PC-3 (cell line): ENCODE measurements around the gene GRIA4. TPM values are rescaled to one million over a fixed set of nuclear protein-coding genes. Genes with fewer than 3 reads are reported as not detected.

Experiments
- ATAC-seq: fragments of 200-7000 bp; cut with Tn5 transposase; 2 replicates; pipeline ENCODE4 v1.9.1; 2020; ENCODE audit warnings: mild to moderate bottlenecking, moderate library complexity
- BruUV-seq: library from RNA; stranded (reverse); fragments of 400-500 nt; replicated peaks from 2 replicates; lab custom pipeline; 2021; lab: Mats Ljungman, UMichigan
- CTCF ChIA-PET: fragments of 300-600 bp; sonication (Branson Sonifier 250); formaldehyde crosslinking; loops from one replicate; lab custom pipeline; 2022; ENCODE audit warnings: antibody characterized with exemption; lab: Charles Lee
- POLR2A ChIA-PET: fragments of 300-600 bp; sonication (Branson Sonifier 250); formaldehyde crosslinking; loops from one replicate; lab custom pipeline; 2022; ENCODE audit warnings: antibody characterized with exemption; ENCODE audit not compliant: unreplicated experiment; lab: Charles Lee
- DNase-seq: peaks from one replicate; pipeline ENCODE4 v3.0.0-alpha.2; 2015
- H2AFZ ChIP-seq: fragments of 300-600 bp; sonication (generic); 2 replicates; pipeline ENCODE4 v1.6.0; 2016; ENCODE audit warnings: antibody characterized with exemption, low read length
- H3F3A ChIP-seq: fragments of 300-600 bp; sonication (generic); one replicate; pipeline ENCODE4 v1.6.0; 2017; ENCODE audit warnings: antibody characterized with exemption, low read length, control low read depth, mild to moderate bottlenecking; ENCODE audit not compliant: unreplicated experiment
- H3K27ac ChIP-seq: fragments of 300-600 bp; sonication (generic); 2 replicates; pipeline ENCODE4 v1.5.1; 2016; ENCODE audit warnings: mild to moderate bottlenecking, low read length
- H3K27me3 ChIP-seq: fragments of 300-600 bp; sonication (generic); 2 replicates; pipeline ENCODE4 v1.6.1; 2016; ENCODE audit warnings: low read length, mixed read lengths
- H3K36me3 ChIP-seq: fragments of 300-600 bp; sonication (generic); 2 replicates; pipeline ENCODE4 v1.6.1; 2016; ENCODE audit warnings: low read depth, mixed run types, low read length, mixed read lengths
- H3K4me1 ChIP-seq: fragments of 300-600 bp; sonication (generic); 2 replicates; pipeline ENCODE4 v1.5.1; 2016; ENCODE audit warnings: low read length; ENCODE audit not compliant: insufficient read depth
- H3K4me2 ChIP-seq: fragments of 300-600 bp; sonication (generic); 2 replicates; pipeline ENCODE4 v1.6.0; 2016; ENCODE audit warnings: low read length
- H3K4me3 ChIP-seq: fragments of 300-600 bp; sonication (generic); 2 replicates; pipeline ENCODE4 v1.5.1; 2016; ENCODE audit warnings: mild to moderate bottlenecking, low read length, mixed read lengths
- H3K79me2 ChIP-seq: fragments of 300-600 bp; sonication (generic); 2 replicates; pipeline ENCODE4 v1.6.1; 2017; ENCODE audit warnings: low read length, mixed read lengths
- H3K9ac ChIP-seq: fragments of 300-600 bp; sonication (generic); 2 replicates; pipeline ENCODE4 v1.6.0; 2016; ENCODE audit warnings: mild to moderate bottlenecking, low read length
- H3K9me2 ChIP-seq: fragments of 300-600 bp; sonication (generic); replicated peaks from 2 replicates; pipeline ENCODE4 v1.6.1; 2016; ENCODE audit warnings: mixed run types, low read length, mixed read lengths
- H3K9me3 ChIP-seq: fragments of 300-600 bp; sonication (generic); 2 replicates; pipeline ENCODE4 v1.6.1; 2016; ENCODE audit warnings: low read length, mixed read lengths
- H4K20me1 ChIP-seq: fragments of 300-600 bp; sonication (generic); 2 replicates; pipeline ENCODE4 v1.6.1; 2016; ENCODE audit warnings: low read length, mixed read lengths
- CTCF ChIP-seq: fragments of 300-600 bp; sonication (generic); conservative IDR thresholded peaks from 2 replicates; pipeline ENCODE4 v1.5.1; 2017; ENCODE audit warnings: antibody characterized with exemption, low read depth, mild to moderate bottlenecking, low read length
- EZH2 ChIP-seq: fragments of 300-600 bp; sonication (generic); IDR thresholded peaks from one replicate; pipeline ENCODE4 v1.6.1; 2017; ENCODE audit warnings: antibody characterized with exemption, mild to moderate bottlenecking, low read length; ENCODE audit not compliant: unreplicated experiment
- EZH2phosphoT487 ChIP-seq: fragments of 300-600 bp; sonication (generic); IDR thresholded peaks from 2 replicates; pipeline ENCODE4 v1.6.1; 2018; ENCODE audit warnings: mild to moderate bottlenecking, antibody characterized with exemption, low read length, borderline replicate concordance
- intact Hi-C: fragments of 100-400 bp; cut with micrococcal nuclease; formaldehyde crosslinking; loops from 2 replicates; pipeline ENCODE4 v1.9.0; 2023
- total RNA-seq: library from RNA; depleted of rRNA; stranded (reverse); fragments of >200 nt; gene quantifications from 2 replicates; pipeline ENCODE4 v1.2.3, GENCODE V29; 2014

The GRIA4 gene
- total RNA-seq, 1 experiment from 2014 or later = not detected

- Histone ChIP-seq H3K9me3 (no peaks in the 10 kb centered on the region), H3K9ac (no peak overlapping the region), H4K20me1 (no peaks in the 10 kb centered on the region), H3K79me2 (no peaks in the 10 kb centered on the region), H3F3A (no peaks in the 10 kb centered on the region), H3K9me2 (no peaks in the 10 kb centered on the region), H3K27me3 (no peaks in the 10 kb centered on the region), H3K4me1 (peaks cover 5% of the 10 kb centered on the region), H3K4me3 (no peak overlapping the region), H3K36me3 (no peaks in the 10 kb centered on the region), H3K27ac (no peak overlapping the region), H2AFZ (no peak overlapping the region), H3K4me2 (no peak overlapping the region)
- TF ChIP-seq EZH2 (no peak), EZH2phosphoT487 (no peak), CTCF (no peak)
- CTCF ChIA-PET = no interaction called here
- BruUV-seq = no TSS peak
- POLR2A ChIA-PET = no interaction called here
- intact Hi-C loops = no loop called here
- DNase-seq (no peak), ATAC-seq (no peak)
Measured at GRCh38 chr11:105592035-105592434, 17.8 kb upstream of the GRIA4 start.

GRCh38 chr11:105598371-105598770 is 11.5 kb upstream of the GRIA4 start:
- BruUV-seq = no TSS peak
- CTCF ChIA-PET = no interaction called here

GRCh38 chr11:105603156-105603555 is 6.7 kb upstream of the GRIA4 start:
- DNase-seq (no peak), ATAC-seq (no peak)
- TF ChIP-seq EZH2 (no peak), CTCF (no peak)
- Histone ChIP-seq H3K79me2 (no peaks in the 10 kb centered on the region), H3K4me3 (no peak overlapping the region), H3K9me3 (no peaks in the 10 kb centered on the region), H3K9ac (no peak overlapping the region), H2AFZ (no peak overlapping the region), H3K27ac (no peak overlapping the region), H3K27me3 (no peaks in the 10 kb centered on the region), H3K4me2 (no peak overlapping the region), H3F3A (no peaks in the 10 kb centered on the region), H3K9me2 (no peaks in the 10 kb centered on the region), H4K20me1 (no peaks in the 10 kb centered on the region), H3K4me1 (no peaks in the 10 kb centered on the region), H3K36me3 (no peaks in the 10 kb centered on the region)
- ChIA-PET CTCF (no interaction called here), POLR2A (no interaction called here)
- no TSS peak for BruUV-seq
- intact Hi-C loops = no loop called here

More at GRCh38 chr11:105598371-105598770, 11.5 kb upstream of the GRIA4 start:
- no peaks in the 10 kb centered on the region for H3K27me3 ChIP-seq
- no peak overlapping the region for H3K4me3 ChIP-seq
- no peaks in the 10 kb centered on the region for H3K9me2 ChIP-seq
- H3K79me2 ChIP-seq = no peaks in the 10 kb centered on the region
- H3K9me3 ChIP-seq = no peaks in the 10 kb centered on the region
- intact Hi-C loops = no loop called here
- POLR2A ChIA-PET = no interaction called here
- ATAC-seq (no peak), DNase-seq (no peak)
- H4K20me1 ChIP-seq = no peaks in the 10 kb centered on the region
- no peak overlapping the region for H3K27ac ChIP-seq
- no peak overlapping the region for H3K4me2 ChIP-seq
- H3K4me1 ChIP-seq = no peaks in the 10 kb centered on the region
- no peak overlapping the region for H2AFZ ChIP-seq
- H3K36me3 ChIP-seq = no peaks in the 10 kb centered on the region
- TF ChIP-seq EZH2 = no peak
- H3F3A ChIP-seq = no peaks in the 10 kb centered on the region
- no peak overlapping the region for H3K9ac ChIP-seq
